C4-2B (cell line): ENCODE results near the gene RDH14.

ENCODE experiments used
- CTCF ChIP-seq: fragments of 450-650 bp; conservative IDR thresholded peaks from 2 replicates; pipeline ENCODE4 v1.5.1; 2017; ENCODE audit warnings: mild to moderate bottlenecking
- ZFX ChIP-seq: fragments of 450-650 bp; IDR thresholded peaks from 2 replicates; pipeline ENCODE4 v1.6.1; 2017

DNA sequence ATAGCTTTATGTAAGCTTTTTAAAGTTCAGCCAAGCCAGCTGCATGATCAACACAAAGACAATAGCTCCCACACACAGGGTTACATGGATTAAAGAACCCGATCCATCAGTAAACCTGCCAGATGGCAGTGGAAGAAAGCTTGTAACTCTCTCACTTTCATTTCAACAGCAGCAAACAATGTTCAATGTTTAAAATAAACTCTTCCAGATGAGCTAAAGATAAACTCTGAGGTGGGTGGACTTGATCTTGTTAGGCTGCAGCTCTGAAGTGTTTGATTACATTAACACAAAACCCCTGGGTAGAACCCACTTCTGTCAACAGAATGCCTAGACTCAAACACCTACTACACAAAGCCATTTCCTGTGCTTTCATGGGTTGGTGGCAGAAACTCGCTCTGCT is 13.9 kb downstream of the RDH14 start:
- TF ChIP-seq CTCF (no peak), ZFX (no peak)
